ENCODE results near the gene SLC30A7.
"Not testable (repeated sequence)": the region's sequence is repeated elsewhere in the genome, so short reads cannot be mapped to it uniquely, and the experiment has no call there.

Gene SLC30A7

DNA sequence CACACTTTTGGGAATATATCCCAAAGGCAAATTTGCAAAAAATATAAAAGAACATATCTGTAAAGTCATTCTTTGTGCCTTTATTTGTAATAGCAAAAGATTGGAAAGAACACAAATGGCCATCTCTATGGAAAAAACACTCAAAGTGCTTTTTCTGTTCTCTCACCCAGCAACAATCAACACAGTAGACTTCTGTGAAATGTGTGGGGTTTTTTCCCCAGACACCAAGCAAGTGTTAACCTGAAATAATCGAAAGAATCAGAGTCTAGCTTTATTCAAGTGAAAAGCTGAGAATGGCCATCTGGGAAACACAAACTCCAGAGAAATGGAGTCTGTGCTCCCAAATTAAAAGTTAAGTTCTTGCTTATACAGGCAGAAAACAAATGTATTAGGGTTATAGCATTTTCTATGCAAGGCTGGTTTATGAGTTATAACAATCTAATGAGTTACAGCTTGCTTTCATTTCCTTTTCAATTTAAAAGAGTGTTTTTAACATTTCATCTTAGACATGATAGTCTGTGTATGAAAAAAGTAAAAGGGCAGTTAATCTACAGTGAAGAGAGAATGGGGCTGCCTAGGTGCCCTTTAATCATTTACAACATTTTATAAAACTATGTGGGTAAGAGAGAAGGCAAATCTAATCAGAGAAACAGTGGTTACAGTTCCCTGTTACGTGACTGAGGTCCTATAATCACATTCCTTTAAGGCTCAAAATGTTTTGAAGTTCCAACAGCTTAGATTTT is 46.6 kb downstream of the SLC30A7 start:
- DNase-seq = no peak

DNA sequence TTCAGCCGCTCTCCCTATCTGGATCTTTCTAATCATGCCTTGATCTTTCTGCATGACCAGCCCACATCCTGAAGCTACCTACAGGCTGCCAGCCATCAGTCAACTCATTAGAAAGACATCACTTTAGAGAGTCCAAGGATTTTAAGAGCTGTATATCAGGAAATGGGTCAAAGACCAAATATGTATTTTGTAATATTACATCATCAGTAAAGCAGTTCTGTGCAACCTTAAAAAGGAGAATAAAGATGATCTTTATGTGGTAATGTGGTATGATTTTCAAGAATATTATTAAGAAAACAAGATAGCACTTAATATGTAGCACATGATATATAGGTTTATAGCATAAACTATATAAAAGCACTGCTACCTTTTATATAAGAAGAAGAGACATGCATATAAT is 47.6 kb downstream of the SLC30A7 start:
- no peak for DNase-seq

DNA sequence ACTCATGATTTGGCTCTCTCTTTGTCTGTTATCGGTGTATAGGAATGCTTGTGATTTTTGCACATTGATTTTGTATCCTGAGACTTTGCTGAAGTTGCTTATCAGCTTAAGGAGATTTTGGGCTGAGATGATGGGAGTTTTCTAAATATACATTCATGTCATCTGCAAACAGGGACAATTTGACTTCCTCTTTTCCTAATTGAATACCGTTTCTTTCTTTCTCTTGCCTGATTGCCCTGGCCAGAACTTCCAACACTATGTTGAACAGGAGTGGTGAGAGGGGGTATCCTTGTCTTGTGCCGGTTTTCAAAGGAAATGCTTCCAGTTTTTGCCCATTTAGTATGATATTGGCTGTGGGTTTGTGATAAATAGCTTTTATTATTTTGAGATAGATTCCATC is 50.2 kb downstream of the SLC30A7 start:
- DNase-seq = not testable (repeated sequence)

DNA sequence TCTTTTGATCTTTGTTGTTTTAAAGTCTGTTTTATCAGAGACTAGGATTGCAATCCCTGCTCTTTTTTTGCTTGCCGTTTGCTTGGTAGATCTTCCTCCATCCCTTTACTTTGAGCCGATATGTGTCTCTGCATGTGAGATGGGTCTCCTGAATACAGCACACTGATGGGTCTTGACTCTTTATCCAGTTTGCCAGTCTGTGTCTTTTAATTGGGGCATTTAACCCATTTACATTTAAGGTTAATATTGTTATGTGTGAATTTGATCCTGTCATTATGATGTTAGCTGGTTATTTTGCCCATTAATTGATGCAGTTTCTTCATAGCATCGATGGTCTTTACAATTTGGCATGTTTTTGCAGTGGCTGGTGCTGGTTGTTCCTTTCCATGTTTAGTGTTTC is 51.9 kb downstream of the SLC30A7 start:
- not testable (repeated sequence) for DNase-seq

DNA sequence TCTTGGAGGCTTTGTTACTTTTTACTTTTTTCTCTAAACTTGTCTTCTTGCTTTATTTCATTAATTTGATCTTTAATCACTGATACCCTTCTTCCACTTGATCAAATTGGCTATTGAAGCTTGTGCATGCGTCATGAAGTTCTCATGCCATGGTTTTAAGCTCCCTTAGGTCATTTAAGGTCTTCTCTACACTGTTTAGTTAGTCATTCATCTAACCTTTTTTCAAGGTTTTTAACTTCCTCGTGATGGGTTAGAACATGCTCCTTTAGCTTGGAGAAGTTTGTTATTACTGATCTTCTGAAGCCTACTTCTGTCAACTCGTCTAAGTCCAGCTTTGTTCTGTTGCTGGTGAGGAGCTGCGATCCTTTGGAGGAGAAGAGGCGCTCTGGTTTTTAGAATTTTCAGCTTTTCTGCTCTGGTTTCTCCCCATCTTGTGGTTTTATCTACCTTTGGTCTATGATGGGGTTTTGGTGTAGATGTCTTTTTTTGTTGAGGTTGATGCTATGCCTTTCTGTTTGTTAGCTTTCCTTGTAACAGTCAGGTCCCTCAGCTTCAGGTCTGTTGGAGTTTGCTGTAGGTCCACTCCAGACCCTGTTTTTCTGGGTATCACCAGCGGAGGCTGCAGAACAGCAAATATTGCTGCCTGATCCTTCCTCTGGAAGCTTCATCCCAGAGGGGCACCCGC is 53.0 kb downstream of the SLC30A7 start:
- DNase-seq = not testable (repeated sequence)

DNA sequence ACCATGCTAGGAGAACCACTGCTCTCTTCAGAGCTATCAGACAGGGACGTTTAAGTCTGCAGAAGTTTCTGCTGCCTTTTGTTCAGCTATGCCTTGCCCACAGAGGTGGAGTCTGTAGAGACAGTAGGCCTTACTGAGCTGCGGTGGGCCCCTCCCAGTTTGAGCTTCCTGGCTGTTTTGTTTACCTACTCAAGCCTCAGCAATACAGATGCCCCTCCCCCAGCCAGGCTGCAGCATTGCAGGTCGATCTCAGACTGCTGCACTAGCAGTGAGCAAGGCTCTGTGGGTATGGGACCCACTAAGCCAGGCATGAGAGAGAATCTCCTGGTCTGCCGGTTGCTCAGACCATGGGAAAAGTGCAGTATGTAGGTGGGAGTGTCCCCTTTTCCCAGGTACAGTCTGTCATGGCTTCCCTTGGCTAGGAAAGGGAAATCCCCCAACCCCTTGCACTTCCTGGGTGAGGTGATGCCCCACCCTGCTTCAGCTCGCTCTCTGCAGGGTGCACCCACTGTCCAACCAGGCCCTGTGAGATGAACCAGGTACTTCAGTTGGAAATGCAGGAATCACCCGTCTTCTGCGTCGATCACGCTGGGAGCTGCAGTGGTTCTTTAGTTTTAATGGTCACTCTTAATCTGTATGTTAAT is 53.7 kb downstream of the SLC30A7 start:
- not testable (repeated sequence) for DNase-seq

DNA sequence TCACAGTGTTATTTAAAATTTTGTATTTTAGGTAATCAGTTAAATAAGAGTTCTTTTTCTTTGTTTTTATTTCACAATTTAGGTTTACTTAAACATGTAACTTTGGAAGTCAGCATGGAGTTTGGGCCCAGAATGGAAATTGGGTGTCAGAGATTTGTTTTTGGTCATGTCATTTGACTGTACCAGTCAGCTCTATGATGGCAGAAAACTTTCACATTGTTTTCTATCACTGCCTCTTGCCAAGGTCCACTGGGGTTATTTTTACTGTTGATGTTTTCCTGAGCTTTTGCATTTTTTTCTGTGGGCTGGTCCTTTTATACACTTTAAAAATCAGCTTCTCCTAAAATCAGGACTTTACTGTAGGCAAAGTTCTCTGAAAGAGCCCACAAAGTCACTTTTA is 54.4 kb downstream of the SLC30A7 start:
- no peak for DNase-seq

DNA sequence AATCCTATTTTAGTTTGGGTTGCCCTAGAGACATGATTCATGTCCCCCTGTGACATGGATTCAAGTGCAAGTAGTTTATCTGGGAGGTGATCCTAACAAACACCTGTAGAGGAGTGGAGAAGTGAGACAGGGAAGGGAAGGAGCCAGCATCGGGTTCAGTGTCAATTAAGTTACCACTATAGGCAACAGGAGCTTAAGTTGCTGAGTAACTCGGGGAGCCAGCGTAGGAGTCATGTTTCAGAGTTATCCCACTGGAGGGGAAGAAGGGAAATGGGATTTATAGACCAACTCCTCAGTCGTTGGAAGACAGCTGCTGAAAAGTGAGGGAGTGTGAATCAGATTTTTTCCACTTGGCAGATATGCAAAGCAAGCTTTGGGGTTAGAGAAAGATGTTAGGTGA is 54.9 kb downstream of the SLC30A7 start:
- DNase-seq = no peak

DNA sequence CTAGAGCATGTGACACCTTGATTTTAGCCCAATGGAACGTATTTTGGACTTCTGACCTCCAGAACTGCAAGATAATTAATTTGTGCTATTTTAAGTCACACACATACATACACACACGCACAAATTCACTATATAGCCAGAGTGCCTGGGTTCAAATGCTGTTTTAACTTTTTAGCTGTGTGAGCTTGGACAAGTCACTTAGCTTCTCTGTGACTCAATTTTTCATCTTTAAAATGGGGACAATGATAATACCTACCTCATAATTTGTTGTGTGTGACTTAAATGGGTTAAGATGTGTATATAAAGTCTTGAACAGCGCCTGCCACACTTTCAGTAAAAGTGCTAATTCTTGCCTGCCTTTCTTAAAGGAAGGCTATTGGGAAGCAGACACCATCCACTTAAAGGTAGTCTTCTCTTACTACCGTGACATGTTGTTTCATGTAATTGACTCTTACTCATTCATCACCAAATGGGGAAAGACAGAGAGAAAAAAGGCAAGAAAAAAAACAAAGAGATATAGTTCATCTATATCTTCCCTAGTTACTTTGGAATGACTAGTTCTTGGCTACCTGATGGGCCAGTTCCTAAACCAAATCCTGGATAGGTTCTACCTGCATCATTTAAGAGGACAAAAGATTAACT is 56.3 kb downstream of the SLC30A7 start:
- no peak for DNase-seq

DNA sequence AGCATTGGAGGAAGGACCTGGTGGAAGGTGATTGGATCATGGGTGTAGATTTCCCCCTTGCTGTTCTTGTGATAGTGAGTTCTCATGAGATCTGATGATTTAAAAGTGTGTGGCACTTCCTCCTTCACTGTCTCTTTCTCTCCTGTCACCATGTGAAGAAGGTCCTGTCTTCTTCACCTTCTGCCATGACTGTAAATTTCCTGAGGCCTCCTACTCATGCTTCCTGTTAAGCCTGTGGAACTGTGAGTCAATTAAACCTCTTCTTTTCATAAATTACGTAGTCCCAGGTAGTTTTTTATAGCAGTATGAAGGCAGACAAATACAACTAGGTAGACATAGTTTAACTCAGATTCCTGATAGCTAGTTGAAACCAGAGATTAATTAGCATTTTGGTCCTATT is 57.1 kb downstream of the SLC30A7 start:
- DNase-seq = not testable (repeated sequence)

DNA sequence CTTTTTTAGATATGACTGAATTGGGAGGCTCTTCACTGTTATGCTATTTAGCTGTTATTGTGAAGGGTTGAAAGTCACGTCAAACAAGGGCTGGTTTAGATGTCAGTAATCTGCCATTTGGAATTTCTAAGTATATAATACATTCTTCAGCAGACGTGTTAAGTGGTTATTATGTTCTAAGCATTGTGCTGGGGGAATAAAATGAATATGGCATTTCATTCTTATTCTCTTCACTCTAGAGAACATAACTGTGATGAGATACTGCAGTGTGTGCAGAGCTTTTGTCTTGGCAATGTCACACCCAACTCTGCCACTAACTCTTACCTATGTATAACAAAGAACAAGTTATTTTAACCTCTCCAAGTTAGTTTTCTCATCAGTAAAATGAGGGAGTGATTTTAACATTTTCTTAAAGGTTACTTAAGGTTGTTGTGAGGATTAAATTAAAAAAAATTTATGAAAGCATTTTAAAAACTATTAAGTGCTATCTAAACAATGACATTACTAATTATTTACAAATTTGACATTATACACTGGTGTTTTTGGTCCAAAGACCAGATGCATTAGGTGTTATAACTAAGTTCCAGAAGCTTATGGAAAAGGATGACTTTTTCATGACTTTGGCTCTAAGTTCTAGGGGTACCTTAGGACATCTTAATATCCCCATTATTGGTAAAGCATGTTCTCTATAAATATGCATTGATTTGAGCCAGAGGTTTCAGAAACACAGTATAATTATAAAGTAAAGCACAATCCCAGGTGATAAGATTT is 58.3 kb downstream of the SLC30A7 start:
- DNase-seq = no peak

DNA sequence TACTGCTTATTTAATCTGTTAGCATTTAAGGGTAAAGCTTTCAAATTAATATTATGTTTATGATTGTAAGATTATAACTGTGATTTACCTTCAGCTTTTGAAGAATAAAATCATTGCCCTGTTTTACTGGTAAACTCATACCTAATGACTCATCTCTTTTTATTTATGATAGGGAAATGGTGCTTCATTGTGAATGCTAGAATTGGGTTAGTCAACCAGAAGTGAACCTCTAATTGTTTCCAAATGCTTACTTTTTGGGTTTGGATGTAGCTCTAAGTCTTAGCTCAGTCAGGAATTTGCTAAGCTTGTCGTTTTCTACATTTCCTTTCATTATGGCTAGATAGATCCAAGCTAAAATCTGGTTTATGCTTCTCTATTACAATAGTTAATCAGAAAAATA is 59.4 kb downstream of the SLC30A7 start:
- DNase-seq = no peak

DNA sequence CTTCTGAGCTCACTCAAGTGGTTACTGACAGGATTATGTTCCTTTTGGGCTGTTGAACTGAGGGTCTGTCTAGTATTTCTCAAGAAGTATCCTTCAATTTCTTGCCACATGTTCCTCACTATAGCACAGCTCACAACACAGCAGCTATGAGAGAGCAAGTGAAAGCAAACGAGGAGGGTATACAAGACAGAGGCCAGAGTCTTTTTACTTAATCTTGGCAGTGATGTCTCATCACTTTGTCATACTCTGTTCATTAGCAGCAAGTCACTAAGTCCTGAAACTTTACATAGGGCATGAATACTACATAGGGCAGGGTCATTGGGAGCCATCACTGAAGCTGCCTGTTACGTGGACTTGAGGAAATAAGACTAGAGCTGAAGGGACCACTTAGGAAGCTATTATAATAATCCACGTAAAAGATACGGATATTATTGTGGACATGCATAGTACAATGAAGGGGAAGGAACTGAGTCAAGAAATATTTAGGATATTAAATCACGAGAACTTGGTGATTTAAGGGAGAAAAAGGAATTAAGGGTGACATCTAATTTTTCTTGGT is 63.7 kb downstream of the SLC30A7 start:
- DNase-seq = peak; percentile 90

DNA sequence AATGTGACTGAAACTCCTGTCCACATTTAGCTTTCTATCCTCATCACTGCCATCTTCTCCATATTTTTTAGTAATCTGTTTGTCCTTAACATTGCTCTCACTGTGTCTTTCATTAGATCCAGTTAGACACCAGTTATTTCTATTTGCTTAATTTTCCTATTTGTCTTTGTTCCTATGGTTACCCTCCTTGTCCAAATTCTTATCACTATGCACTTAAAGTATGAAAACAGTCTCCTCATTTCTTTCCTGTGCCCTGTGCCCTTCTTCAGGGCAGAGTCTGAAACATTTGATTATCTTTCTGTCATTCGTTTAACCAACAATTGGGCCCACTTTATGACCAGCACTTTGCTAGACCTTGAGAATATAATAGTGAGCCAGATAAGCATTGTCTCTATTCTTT is 64.2 kb downstream of the SLC30A7 start:
- DNase-seq = no peak

DNA sequence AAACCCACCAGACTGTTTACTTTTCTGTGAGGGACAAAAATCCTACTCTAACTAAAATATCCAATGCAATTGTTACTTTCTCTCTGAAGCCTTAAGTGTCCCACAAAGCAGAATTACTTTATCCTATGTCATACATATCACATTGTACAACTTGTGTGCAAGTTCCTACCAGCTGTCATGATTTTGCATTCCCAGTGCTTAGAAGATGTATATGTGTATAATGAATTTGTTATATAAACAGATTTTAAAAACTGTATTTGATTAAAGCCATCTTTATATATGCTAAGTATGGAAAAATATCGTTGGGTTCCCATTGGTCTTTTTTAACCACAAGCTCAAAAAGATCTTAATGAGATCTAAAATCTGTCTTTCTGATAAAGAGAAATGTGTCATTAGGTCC is 72.7 kb downstream of the SLC30A7 start:
- DNase-seq = no peak

DNA sequence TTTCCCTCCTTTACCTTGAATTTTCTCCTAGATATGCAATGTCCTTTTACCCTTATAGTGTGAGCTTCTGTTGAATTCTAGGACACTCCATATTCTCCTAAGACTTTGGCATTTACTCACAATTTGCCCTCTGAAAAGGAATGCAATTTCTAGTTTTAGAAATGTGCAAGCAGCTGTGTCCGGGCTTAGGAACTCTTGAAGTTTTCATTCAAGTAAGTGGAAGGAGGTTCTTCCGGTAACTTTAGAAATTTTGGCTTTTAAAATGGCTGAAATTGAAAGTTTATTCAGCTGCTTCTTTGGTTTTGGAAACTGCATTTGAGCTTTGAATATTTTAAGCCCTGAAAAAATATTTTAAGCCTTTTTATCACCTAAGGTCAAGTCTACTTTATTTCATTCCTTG is 73.4 kb downstream of the SLC30A7 start:
- no peak for DNase-seq

DNA sequence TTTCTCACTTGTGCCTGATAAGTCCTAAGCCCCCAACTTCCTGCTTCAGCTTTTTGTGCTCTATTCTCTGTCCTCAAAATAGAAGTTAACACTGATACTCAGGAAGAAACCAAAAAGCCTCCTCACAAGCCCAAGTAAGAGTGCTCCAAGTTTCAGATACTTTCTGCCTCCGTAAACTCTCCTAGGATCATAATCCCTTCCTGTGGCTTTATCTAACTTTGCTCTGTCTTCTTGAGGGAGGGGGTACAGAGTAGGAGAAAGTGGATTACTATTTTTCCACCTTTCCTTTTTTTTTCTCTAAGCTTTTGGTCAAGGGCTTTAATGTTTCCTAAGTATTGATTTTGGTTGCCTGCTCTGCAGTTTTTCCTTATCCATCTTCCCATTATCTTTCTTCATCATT is 75.1 kb downstream of the SLC30A7 start:
- no peak for DNase-seq

DNA sequence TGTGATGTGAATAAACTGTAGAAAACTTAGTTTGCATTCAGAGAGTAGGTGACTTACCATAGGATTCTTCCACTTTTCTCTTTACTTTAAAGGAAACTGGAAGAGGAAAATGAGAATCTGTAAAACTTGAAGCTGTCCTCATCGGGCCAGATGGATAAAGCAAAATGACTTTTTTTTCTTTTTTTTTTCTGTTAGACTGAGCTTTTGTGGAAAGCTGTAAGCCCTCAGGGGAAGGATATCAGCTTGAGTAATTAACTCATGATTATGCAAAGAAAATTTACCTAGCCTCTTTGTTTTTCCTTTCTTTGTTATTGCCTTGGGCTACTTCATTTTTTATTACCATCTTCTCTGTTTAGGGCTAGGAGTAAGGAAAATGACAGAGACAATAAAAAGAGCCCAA is 76.3 kb downstream of the SLC30A7 start:
- DNase-seq = no peak

DNA sequence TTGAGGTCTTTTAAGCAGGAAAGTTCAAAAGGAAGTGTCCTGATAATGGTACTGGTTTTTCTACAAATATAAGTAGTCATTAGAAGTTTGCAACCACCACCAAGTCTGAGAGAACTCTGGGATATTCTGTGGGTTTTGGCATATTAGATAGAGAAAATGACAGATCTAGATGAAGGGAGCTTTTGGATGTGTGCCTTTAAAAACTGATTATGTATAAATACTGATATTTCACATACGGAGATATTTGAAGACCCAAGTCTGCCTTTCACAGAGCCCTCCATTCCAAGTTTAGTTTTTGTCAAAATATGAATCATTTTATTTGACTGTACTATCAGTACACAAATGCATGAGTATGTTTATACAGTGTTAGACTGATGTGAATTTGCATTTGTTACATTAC is 81.0 kb downstream of the SLC30A7 start:
- no peak for DNase-seq

DNA sequence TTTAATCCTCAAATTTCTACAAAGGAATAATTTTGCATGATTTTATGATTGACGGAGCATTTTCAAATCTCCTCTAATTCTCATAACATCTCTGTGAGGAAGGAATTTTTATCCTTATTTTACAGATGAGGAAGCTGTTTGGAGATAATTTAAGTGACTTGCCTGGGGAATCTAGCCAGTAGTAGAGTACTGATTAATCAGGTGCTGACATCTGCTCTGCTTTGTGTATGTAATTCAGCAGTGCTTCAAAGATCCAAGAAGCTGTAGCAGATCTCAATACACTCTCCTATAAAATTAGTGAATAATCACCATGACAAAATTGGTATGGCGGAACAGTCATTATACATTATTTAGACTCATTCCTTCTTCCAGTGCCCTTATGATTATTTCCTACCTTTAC is 83.7 kb downstream of the SLC30A7 start:
- DNase-seq = no peak

DNA sequence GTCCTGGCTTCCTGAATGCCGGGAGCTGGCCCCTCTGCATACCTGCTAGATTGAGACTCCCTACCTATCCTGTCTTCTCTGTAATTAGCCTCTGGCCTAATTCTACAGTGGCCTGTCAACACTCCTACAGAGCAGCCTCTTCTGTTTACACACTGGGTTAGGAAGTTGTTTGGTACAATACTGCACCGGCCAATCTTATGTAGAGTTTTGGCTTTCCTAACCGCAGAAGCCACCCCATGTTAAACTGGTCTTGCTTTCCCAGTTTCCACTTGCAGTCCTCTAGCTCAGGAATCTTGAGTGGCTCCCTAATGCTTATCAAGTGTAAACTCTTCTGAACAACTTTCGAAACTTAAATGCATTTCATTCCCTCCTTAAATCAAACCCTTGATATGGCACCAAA is 86.9 kb downstream of the SLC30A7 start:
- DNase-seq = no peak

DNA sequence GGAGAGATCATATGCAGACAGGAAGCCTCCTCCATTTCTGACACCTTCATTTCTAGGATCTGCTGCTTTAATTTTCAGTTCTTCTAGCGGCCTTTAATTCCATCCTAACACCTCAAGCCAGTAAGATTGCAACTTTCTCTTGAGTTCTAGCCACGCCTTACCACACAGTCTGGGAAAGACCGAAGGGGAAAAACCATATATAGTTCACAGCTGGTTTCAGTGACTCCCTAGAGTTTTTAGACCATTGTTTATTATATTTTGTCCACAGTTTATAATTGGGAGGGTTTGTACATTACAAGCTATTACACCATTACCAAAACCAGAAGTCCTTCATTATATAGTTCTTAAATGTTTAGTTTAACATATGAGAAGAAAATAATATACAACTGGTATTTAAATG is 92.2 kb downstream of the SLC30A7 start:
- DNase-seq = no peak
